ENCODE results near the gene PIP5K1C. TPM values are rescaled to one million over a fixed set of nuclear protein-coding genes. Genes with fewer than 3 reads are reported as not detected.
"Not testable (repeated sequence)": the region's sequence is repeated elsewhere in the genome, so short reads cannot be mapped to it uniquely, and the experiment has no call there.

PIP5K1C gene
- total RNA-seq, 4 donors from 2014 or later, result 12.0 to 25.3 (median 15.2) TPM

GRCh38 chr19:3653081-3653795, 47.0 kb downstream of the PIP5K1C start:
- no peak for DNase-seq
- no peak overlapping the region for H3K4me3 ChIP-seq
- intact Hi-C loops (cut with DNase I), result no loop called here
- H3K9me3 ChIP-seq, result no peaks in the 10 kb centered on the region
- peaks cover 0 to 20% (median 0%) of the 10 kb centered on the region in 3 donors for H3K4me1 ChIP-seq
- 80 to 100% methylated on average over 6 to 11 of the region's 37 CpGs for WGBS, 2 donors
- peaks cover 36 to 88% (median 42%) of the 10 kb centered on the region in 3 donors for H3K36me3 ChIP-seq
- H3K27me3 ChIP-seq, result no peaks in the 10 kb centered on the region
- no peak overlapping the region for H3K27ac ChIP-seq
- TF ChIP-seq POLR2A (IDR thresholded peaks at IDR 0.05), result no peak
- no peak for TF ChIP-seq CTCF (IDR thresholded peaks at IDR 0.05)

GRCh38 chr19:3652422-3652821, 47.8 kb downstream of the PIP5K1C start:
- WGBS, 2 donors, result no CpG with 5 or more reads among the region's 14 CpGs
- Histone ChIP-seq H3K27ac (no peak overlapping the region), H3K4me3 (no peak overlapping the region), H3K36me3 (peaks cover 35 to 88% (median 37%) of the 10 kb centered on the region in 3 donors), H3K9me3 (no peaks in the 10 kb centered on the region), H3K27me3 (no peaks in the 10 kb centered on the region), H3K4me1 (peaks cover 0 to 20% (median 0%) of the 10 kb centered on the region in 3 donors)
- no peak for DNase-seq
- intact Hi-C loops (cut with DNase I), result no loop called here
- TF ChIP-seq POLR2A (IDR thresholded peaks at IDR 0.05), result no peak
- no peak for TF ChIP-seq CTCF (IDR thresholded peaks at IDR 0.05)

- no peaks in the 10 kb centered on the region for H3K27me3 ChIP-seq
- DNase-seq, result no peak
- TF ChIP-seq POLR2A (IDR thresholded peaks at IDR 0.05) (no peak), CTCF (IDR thresholded peaks at IDR 0.05) (no peak)
- 82% methylated on average over 3 of the region's 33 CpGs; no CpG with 5 or more reads in 1 of the 2 donors for WGBS, 2 donors
- peaks cover 0 to 15% (median 0%) of the 10 kb centered on the region in 3 donors for H3K4me1 ChIP-seq
- intact Hi-C loops (cut with DNase I), result no loop called here
- H3K36me3 ChIP-seq, result peaks cover 29 to 88% (median 30%) of the 10 kb centered on the region in 3 donors
- no peak overlapping the region for H3K27ac ChIP-seq
- H3K9me3 ChIP-seq, result no peaks in the 10 kb centered on the region
- no peak overlapping the region for H3K4me3 ChIP-seq
Measured at GRCh38 chr19:3651684-3652083, 48.6 kb downstream of the PIP5K1C start.

GRCh38 chr19:3649888-3650287, 50.4 kb downstream of the PIP5K1C start:
- H3K36me3 ChIP-seq, result peaks cover 23 to 90% (median 29%) of the 10 kb centered on the region in 3 donors
- WGBS, 2 donors, result 80% methylated on average over 1 of the region's 16 CpGs; no CpG with 5 or more reads in 1 of the 2 donors
- DNase-seq, result no peak
- H3K27me3 ChIP-seq, result no peaks in the 10 kb centered on the region
- H3K4me3 ChIP-seq, result no peak overlapping the region
- intact Hi-C loops (cut with DNase I), result no loop called here
- peaks cover 0 to 4% (median 0%) of the 10 kb centered on the region in 3 donors for H3K4me1 ChIP-seq
- H3K27ac ChIP-seq, result no peak overlapping the region
- no peaks in the 10 kb centered on the region for H3K9me3 ChIP-seq
- TF ChIP-seq POLR2A (IDR thresholded peaks at IDR 0.05), result no peak
- no peak for TF ChIP-seq CTCF (IDR thresholded peaks at IDR 0.05)

GRCh38 chr19:3648037-3648905, 52.0 kb downstream of the PIP5K1C start:
- Histone ChIP-seq H3K27me3 (no peaks in the 10 kb centered on the region), H3K4me3 (no peak overlapping the region), H3K36me3 (peaks cover 18 to 91% (median 21%) of the 10 kb centered on the region in 3 donors), H3K27ac (no peak overlapping the region), H3K9me3 (no peaks in the 10 kb centered on the region), H3K4me1 (peaks cover 0 to 9% (median 4%) of the 10 kb centered on the region in 3 donors)
- TF ChIP-seq POLR2A (IDR thresholded peaks at IDR 0.05) (no peak), CTCF (IDR thresholded peaks at IDR 0.05) (no peak)
- intact Hi-C loops (cut with DNase I), result no loop called here
- WGBS, 2 donors, result 95 to 97% methylated on average over 3 to 7 of the region's 33 CpGs
- no peak for DNase-seq

- intact Hi-C loops (cut with DNase I), result not testable (repeated sequence)
Measured at GRCh38 chr19:3647102-3647501, 53.2 kb downstream of the PIP5K1C start.

More at GRCh38 chr19:3647102-3647501, 53.2 kb downstream of the PIP5K1C start:
- not testable (repeated sequence) for H3K4me3 ChIP-seq, H3K27me3 ChIP-seq, DNase-seq, H3K27ac ChIP-seq, H3K9me3 ChIP-seq, H3K4me1 ChIP-seq
- H3K36me3 ChIP-seq, result peaks cover 7 to 91% (median 9%) of the 10 kb centered on the region in 3 donors
- WGBS, 2 donors, result 84 to 86% methylated on average over 3 to 4 of the region's 5 CpGs

Measured in esophagus squamous epithelium (tissue), 5 donors.